Progenitor cell of endocrine pancreas (in vitro differentiated cells): Measurements from ENCODE around the gene ARHGAP10. TPM values are rescaled to one million over a fixed set of nuclear protein-coding genes. Genes with fewer than 3 reads are reported as not detected.

Source experiments
- DNase-seq: peaks from one replicate; pipeline ENCODE4 v3.0.0; 2021; ENCODE audit warnings: low spot score; ENCODE audit not compliant: unreplicated experiment
- H3K27ac Mint-ChIP-seq: 2 replicates; pipeline ENCODE4 v1.8.0; 2021; ENCODE audit warnings: mild to moderate bottlenecking, moderate library complexity, mixed read lengths
- H3K27me3 Mint-ChIP-seq: 2 replicates; pipeline ENCODE4 v1.8.0; 2021; ENCODE audit warnings: mixed read lengths
- H3K36me3 Mint-ChIP-seq: 2 replicates; pipeline ENCODE4 v1.8.0; 2022; ENCODE audit warnings: mixed read lengths; ENCODE audit not compliant: insufficient read depth
- H3K4me1 Mint-ChIP-seq: 2 replicates; pipeline ENCODE4 v1.8.0; 2021; ENCODE audit warnings: low read depth, mixed read lengths
- H3K4me3 Mint-ChIP-seq: 2 replicates; pipeline ENCODE4 v1.8.0; 2021; ENCODE audit warnings: low read depth, mild to moderate bottlenecking, moderate library complexity, mixed read lengths
- H3K9me3 Mint-ChIP-seq: 2 replicates; pipeline ENCODE4 v1.8.0; 2021; ENCODE audit warnings: low read depth, mixed read lengths
- total RNA-seq: library from RNA; stranded (reverse); gene quantifications from 2 replicates; pipeline ENCODE4 v1.2.1, GENCODE V29; 2021
- TF ChIP-seq, protein P1 (sequence below): fragments of 200-600 bp; sonication (generic); IDR thresholded peaks from one replicate; pipeline ENCODE4 v1.5.0; 2021; ENCODE audit warnings: antibody characterized with exemption, mild to moderate bottlenecking; ENCODE audit not compliant: unreplicated experiment

The ARHGAP10 gene
- total RNA-seq, 1 donor from 2014 or later = 11.0 TPM

GRCh38 chr4:147985376-147985775 lies 253.5 kb downstream of the ARHGAP10 start:
- TF ChIP-seq, protein P1, sequence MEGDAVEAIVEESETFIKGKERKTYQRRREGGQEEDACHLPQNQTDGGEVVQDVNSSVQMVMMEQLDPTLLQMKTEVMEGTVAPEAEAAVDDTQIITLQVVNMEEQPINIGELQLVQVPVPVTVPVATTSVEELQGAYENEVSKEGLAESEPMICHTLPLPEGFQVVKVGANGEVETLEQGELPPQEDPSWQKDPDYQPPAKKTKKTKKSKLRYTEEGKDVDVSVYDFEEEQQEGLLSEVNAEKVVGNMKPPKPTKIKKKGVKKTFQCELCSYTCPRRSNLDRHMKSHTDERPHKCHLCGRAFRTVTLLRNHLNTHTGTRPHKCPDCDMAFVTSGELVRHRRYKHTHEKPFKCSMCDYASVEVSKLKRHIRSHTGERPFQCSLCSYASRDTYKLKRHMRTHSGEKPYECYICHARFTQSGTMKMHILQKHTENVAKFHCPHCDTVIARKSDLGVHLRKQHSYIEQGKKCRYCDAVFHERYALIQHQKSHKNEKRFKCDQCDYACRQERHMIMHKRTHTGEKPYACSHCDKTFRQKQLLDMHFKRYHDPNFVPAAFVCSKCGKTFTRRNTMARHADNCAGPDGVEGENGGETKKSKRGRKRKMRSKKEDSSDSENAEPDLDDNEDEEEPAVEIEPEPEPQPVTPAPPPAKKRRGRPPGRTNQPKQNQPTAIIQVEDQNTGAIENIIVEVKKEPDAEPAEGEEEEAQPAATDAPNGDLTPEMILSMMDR = no peak
- Mint-ChIP-seq H3K36me3 (peaks cover 4% of the 10 kb centered on the region), H3K4me3 (no peak overlapping the region), H3K4me1 (peaks cover 1% of the 10 kb centered on the region), H3K27ac (no peak overlapping the region), H3K9me3 (peaks cover 6% of the 10 kb centered on the region), H3K27me3 (no peaks in the 10 kb centered on the region)
- DNase-seq = no peak

DNA sequence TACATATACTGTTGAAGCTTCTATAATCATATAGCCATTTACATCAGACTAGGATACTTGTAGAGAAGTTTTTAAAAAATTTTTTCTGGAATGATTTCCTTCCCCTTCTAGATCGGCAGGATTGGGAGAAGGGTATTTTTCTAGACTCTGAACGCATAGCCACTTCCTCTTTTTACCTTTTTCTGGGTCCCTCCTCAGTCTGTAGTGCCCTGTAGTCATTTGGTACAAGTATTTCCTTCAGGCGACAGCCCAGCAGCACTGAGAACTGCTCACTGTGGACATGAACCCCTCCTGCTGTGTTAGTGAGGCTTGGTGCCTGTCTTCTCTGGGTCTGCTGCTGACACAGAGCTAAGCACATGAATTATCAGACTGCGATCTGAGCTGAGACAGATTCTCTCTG lies 255.4 kb downstream of the ARHGAP10 start:
- peaks cover 4% of the 10 kb centered on the region for H3K36me3 Mint-ChIP-seq
- TF ChIP-seq, protein P1 = no peak
- peaks cover 6% of the 10 kb centered on the region for H3K9me3 Mint-ChIP-seq
- H3K4me1 Mint-ChIP-seq = peaks cover 1% of the 10 kb centered on the region
- H3K4me3 Mint-ChIP-seq = no peak overlapping the region
- DNase-seq = no peak
- no peaks in the 10 kb centered on the region for H3K27me3 Mint-ChIP-seq
- no peak overlapping the region for H3K27ac Mint-ChIP-seq

- TF ChIP-seq, protein P1 = no peak
- H3K4me1 Mint-ChIP-seq = no peaks in the 10 kb centered on the region
- no peak overlapping the region for H3K27ac Mint-ChIP-seq
- no peaks in the 10 kb centered on the region for H3K9me3 Mint-ChIP-seq
- H3K27me3 Mint-ChIP-seq = no peaks in the 10 kb centered on the region
- H3K4me3 Mint-ChIP-seq = no peak overlapping the region
- DNase-seq = no peak
- no peaks in the 10 kb centered on the region for H3K36me3 Mint-ChIP-seq
Measured at GRCh38 chr4:147991543-147992283, 259.8 kb downstream of the ARHGAP10 start.

DNA sequence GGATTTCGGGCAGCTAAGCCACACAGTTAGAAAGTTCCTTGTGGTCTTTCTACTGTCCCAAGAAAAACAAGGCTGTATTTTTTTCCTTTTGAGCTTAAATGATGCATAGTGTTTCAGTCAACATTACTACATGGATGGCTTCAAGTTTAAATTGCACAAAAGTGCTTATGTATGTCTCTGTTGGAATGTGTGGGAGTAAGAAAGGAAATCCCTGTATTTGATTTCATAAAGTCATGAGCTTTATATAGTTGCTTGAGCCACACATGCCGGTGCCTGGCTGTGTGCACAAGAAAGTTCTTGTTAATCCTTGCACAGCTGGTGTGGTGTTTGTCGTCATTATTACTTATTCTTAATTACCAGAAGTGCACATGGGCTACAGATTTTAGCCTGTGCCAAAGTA lies 262.2 kb downstream of the ARHGAP10 start:
- TF ChIP-seq, protein P1 = no peak
- H3K36me3 Mint-ChIP-seq = no peaks in the 10 kb centered on the region
- no peak overlapping the region for H3K4me3 Mint-ChIP-seq
- no peak for DNase-seq
- no peaks in the 10 kb centered on the region for H3K27me3 Mint-ChIP-seq
- H3K4me1 Mint-ChIP-seq = no peaks in the 10 kb centered on the region
- no peaks in the 10 kb centered on the region for H3K9me3 Mint-ChIP-seq
- H3K27ac Mint-ChIP-seq = no peak overlapping the region

GRCh38 chr4:147994491-147995385 lies 262.9 kb downstream of the ARHGAP10 start:
- Mint-ChIP-seq H3K27ac (no peak overlapping the region), H3K27me3 (no peaks in the 10 kb centered on the region), H3K36me3 (peaks cover 2% of the 10 kb centered on the region), H3K4me1 (no peaks in the 10 kb centered on the region), H3K9me3 (no peaks in the 10 kb centered on the region), H3K4me3 (no peak overlapping the region)
- no peak for DNase-seq
- TF ChIP-seq, protein P1 = no peak
